ENCODE data around the gene TAB3. TPM values are rescaled to one million over a fixed set of nuclear protein-coding genes. Genes with fewer than 3 reads are reported as not detected.

Gene TAB3, protein sequence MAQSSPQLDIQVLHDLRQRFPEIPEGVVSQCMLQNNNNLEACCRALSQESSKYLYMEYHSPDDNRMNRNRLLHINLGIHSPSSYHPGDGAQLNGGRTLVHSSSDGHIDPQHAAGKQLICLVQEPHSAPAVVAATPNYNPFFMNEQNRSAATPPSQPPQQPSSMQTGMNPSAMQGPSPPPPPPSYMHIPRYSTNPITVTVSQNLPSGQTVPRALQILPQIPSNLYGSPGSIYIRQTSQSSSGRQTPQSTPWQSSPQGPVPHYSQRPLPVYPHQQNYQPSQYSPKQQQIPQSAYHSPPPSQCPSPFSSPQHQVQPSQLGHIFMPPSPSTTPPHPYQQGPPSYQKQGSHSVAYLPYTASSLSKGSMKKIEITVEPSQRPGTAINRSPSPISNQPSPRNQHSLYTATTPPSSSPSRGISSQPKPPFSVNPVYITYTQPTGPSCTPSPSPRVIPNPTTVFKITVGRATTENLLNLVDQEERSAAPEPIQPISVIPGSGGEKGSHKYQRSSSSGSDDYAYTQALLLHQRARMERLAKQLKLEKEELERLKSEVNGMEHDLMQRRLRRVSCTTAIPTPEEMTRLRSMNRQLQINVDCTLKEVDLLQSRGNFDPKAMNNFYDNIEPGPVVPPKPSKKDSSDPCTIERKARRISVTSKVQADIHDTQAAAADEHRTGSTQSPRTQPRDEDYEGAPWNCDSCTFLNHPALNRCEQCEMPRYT
- 7.7 TPM for polyA plus RNA-seq (2013, experiment 1 of 2; ENCODE audit: insufficient read length)
- polyA plus RNA-seq (2013, experiment 2 of 2; ENCODE audit: insufficient read length), result 9.5 TPM

DNA sequence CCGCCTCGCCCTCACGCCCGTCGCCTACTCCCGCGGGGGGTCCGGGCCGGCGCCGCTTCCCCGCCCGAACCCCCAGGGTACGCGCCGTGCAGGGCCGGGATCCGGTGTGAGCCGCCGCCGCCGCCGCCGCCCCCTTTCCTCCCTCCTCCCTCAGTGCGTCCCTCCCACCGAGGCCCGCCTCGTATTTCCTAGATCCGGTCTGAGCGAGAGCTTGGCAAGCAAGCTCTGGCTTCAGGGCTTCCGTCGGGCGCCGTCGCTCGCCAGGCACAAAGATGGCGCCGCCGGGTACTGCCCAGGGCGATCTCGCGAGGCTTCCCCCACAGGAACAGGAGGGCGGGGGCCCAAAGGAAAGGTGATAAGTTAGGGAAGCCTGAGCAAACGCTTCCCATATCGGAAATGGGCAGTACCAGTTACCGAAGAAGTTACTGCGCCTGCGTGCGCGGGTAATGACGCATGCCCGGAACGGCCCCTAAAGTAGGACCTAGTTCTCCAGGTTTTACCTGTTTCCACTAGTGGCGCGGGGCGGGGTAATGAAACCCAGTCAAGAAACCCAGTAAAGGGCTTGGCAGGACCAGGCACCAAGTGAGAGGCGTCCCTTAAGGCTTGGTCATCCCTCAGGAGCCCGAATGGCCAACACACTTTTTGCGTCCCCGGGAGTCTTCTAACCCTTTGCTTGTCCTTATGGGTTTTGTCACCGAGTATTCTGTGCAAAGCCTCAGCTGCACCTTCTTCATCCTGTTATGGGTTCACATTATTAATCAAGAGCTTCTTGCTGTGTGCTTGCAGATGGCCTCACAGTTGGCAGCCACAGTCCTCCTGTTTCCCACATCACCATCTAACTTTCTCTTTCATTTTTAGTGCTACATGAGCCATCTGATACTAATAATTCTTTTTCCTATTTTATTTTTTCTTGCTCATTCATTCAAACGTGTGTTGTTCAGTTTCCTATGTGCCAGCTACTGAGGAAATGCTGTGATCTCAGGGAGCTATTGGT is at the start of gene TAB3:
TAB3 (minus strand) TSS at position 108 of the 994 bp plus-strand sequence. CDS start 29,666 bp downstream, outside the sequence.
- DNase-seq, result peak; percentile 96

DNA sequence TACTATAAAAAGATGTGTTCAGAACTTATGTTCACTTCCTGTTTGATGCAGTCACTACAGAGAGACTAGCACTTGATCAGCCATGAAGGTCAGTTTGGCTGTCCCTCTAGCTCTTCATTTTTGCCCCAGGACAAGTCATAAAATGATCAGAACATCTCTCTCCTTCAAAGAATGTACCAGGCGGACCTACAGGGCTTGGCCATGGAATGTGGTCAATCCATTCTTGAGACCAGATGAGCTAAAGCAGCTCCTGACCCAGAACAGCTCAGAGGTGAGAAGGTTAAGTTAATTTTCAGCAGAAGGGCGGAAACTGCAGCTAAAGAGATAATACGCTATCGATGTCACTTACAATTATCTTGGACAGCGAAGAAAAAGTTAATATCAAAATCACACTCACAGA is 49.2 kb upstream of the TAB3 start:
- no peak for DNase-seq

DNA sequence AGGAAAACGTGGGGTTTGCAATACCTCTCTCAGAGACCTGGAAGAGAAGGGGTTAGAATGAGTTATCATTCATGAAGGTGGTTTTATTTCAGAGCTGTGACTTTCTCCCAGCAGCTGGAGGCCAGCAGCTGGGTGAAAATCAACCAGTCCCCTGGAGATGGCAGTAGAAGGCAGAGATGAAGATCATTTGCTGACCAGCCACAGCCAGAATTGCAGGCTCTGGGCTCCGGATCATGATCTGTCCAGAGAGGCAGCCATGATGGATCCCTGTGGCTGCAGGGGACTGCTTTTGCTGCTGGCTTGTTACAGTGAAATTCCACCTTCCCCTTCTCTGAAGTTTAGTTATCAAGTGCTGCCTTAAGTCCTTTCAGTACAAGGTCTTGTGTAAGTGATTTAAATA is 46.9 kb upstream of the TAB3 start:
- DNase-seq, result no peak

DNA sequence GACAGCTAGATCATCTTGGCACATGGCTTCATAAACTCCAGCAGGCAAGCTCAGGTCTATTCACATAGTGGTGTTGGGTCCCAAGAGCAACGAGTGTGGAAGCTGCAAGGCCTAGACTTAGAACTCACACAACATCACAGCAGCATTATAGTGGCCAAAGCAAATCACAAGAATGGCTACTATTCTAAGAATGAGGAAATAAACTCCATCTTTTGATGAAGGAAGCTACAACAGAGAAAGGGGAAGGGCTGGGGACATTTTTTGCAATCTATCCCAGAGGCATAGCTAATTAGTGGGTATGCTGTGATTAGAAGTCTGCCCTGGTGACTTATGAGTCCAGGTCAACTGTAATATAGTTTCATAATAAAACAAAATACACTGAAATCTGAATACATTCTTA is 42.9 kb upstream of the TAB3 start:
- no peak for DNase-seq

DNA sequence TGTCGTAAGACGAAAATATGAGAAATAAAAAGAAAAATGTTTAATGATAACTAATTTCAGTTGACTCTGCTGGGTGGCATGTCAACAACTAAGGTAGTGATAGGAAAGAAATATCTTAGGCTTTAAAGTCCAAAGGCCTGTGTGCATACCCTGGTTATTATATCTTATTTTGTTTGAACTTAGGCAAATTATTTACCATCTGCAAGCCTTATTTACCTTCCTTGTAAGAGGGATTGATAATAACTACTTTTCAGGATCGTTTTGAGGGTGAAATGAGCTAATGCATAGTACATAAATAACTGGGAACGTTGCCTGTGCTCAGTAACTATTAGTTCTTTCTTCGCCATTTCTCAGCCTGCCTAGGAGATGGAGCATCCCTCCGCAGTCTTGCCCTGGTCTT is 41.6 kb upstream of the TAB3 start:
- DNase-seq, result no peak

DNA sequence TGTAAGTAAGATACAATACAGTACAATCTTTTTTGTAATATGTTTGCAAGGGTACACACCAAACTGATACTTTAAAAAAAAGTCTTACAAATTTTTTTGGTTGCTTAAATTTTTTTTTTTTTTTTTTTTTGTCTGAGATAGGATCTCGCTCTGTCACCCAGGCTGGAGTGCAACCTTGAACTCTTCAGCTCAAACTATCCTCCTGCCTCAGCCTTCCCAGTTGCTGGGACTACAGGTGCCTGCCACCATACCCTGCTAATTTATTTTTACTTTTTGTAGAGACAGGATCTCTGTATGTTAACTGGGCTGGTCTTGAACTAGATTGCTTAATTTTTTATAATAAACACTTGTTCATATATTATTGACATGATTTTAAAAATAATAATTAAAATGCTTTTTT is 41.1 kb upstream of the TAB3 start:
- no peak for DNase-seq

DNA sequence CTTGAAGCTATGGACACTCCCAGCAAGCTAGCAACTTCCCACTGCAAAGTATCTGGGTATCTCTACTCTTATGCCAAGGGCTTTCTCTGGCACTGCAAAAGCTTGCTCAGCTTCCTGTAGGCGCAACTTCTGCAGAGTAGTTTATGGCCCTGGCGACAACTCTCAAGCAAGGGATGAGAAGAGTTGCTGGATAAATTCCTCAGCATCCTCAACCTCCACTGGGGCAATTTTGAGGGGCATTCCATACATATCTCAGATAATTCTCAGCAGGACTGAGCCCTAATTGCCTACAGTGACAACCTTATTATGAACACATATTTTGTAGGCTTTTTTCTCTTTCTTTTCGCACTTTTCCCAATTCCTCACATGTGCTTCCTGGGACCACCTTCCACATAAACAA is 31.2 kb upstream of the TAB3 start:
- DNase-seq, result peak; percentile 27

DNA sequence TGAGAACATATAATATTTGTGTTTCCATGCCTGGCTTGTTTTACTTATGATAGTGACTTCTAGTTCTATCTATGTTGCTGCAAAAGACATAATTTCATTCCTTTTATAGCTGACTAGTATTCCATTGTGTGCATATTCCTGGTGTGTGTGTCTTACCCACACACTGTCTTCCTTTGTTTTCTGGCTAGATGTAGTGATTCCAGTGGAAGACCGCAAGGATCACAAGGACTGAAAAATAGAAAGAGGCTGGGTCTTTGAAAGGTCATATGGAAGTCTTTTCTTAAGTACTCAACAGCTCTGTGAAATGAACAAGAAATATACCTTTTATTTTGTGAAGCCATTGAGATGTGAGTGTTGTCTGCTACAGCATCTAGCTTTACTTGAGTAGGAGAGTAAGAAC is 29.4 kb upstream of the TAB3 start:
- DNase-seq, result no peak

DNA sequence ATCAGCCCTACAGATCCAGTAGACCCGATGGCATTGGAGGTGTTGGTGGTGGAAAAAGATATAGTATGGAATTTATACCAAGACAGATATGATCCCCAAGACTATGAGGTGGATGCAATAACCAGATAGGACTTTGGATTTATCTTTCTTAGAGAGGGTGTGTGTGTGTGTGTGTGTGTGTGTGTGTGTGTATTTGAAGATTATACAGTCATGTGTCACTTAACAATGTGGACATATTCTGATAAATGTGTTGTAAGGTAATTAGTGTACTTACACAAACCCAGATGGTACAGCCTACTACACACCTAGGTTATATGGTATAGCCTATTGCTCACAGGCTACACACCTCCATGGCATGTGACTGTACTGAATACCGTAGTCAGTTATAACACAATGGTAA is 24.4 kb upstream of the TAB3 start:
- DNase-seq, result no peak

DNA sequence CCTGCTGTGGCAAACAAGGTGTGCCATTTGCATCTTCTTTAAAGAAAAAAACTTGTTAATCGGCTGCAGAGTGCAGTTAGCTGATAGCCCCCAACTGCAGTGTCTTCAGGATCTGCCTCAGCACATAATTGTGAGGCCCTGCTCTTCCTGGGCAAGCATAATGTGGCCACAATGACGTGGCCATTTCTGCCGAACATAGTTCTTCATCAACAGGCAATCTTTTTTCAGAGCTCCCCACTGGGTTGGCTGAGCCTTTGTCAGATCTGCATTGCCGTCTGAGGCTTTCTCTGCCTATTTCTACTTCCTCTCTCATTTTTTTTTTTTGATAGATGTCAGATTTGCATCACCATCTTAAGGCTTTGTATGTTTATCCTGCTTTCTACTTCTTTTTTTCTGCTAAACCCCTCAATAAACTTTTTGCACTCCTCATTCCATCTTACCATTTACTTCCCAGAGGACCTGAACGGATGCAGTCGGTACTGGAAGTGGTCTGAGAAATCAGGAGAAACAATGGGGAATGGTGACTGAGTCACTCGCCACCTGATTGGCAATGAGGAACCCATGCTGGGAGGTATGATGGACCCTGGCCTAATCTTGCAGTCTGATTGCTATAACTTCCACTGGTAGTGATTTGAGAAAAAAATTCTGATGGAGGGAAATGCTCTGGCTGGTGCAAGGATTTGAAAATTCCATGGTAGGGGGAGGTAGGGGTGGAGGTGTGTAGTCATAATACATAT is 21.2 kb upstream of the TAB3 start:
- peak; percentile 42 for DNase-seq

DNA sequence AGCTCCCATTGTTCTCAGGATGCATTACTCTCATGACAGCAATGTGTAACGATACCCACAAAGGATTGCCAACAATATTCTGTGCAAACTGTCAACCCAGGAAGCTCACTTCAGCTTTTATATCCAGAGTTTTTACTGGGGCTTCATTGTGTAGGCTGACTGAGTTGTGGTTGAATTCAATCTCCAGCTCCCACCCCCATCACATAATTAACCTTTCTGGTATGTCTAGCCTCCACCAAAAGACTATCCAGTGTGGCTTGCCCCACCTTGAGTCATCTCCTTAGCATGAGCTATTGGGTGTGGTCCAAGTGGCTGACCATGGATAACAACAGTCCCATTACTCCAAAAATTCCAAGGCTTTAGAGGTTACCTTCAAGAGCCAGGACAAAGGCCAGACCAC is 17.7 kb upstream of the TAB3 start:
- DNase-seq, result peak; percentile 54

DNA sequence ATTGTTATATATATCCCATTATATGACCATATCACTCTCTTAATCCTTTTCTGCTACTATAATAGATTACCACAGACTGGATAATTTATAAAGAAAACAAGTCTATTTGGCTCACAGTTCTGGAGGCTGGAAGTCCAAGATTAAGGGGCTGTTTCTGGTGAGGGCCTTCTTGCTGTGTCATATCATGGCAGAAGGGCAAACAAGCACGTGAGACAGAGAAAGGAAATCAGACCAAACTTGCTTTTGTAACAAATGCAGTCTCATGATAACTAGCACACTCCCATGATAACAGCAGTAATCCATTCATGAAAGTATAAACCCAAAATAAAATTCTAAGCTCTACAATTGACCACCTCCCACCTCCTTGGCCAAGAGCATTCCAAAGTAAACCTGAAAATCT is 16.3 kb upstream of the TAB3 start:
- no peak for DNase-seq

DNA sequence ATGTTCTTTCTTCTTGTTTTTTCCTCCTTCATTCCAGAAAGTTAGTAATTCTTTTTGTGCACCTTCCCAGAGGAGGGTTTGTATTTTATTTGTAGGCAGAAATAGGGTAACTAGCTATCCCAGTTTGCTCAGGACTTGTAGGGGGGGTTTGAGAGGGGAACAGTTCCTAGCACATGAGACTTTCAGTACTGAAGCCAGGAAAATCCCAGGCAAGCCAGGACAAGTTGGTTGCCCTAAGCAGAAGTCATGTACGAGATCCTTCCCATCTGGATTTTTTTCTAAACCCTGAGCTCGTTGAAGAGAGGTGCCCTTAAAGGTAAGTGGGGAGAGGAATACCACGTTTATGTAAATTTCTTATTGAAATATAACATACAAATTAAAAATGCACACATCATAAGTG is 15.6 kb upstream of the TAB3 start:
- DNase-seq, result no peak

DNA sequence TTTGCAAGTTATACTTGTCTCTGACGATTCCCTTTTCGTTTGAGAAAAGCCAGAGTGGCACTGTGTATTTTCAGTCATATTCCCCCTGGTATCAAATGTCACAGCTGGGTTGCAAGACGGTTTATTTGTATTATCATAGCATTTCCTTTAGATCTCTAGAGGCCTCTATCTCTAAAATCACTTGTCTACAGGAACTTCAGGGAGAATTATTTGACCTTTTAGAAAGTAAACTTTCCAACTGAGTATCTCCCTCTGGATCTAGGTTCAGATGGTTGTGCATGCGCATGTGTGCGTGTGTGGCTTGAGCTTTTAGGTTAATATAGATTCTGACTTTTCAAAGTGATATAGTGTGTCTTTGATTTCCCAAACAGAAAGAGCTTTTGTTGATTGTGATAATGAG is 15.1 kb upstream of the TAB3 start:
- no peak for DNase-seq

DNA sequence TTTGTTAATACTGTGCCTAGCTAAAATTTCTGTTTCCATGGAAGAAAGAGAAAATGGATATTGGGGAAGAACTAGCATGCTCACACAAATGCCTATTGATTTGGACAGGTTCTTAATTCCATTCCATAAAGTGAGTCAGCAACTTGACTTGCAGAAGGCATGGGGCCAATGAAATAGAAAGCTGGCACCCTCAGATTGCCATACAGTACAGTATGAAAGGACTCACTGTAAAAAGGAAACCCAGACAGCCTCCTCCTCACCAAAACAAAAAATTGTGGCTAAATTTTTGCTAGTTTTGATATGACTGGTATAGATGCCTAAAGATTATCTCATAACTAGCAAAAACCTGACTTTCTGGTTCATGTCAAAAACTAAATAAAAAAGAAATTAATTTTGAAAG is 11.2 kb upstream of the TAB3 start:
- DNase-seq, result no peak

DNA sequence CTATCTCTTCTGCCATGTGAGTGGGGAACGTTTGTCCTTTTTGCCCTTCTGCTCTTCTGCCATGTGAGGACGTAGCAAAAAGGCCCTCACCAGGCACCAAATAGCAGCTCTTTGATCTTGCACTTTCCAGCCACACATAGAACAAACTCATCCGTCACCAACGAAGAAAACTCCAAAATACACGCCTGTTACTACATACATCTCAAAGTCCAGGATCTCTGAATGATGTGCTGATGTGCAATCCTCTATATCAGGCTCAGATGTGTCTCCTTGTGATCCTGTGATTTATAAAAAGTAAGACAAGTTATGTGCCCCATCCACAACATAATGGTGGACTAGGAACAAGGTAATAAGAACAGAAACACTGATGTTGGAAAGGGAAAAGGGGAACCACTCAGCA is 9.8 kb upstream of the TAB3 start:
- DNase-seq, result no peak

DNA sequence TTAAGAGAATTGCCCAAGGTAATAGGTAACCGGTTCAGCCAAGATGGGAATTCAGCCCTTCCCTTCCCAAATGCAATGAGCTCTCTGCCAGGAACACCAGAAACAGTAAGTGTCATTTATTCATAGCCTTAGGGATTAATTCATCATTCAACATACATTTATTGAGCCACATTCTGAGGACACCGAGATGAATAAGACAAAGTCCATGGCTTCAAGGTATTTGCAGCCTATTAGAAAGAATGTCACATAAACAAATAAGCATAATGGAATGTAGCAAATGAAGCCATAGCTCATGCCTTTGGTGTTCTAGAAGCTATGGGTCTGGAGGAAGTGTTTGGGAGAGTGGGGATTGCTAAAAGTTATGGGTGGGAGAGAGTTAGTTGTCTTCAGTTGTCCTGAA is 6.3 kb upstream of the TAB3 start:
- DNase-seq, result no peak

DNA sequence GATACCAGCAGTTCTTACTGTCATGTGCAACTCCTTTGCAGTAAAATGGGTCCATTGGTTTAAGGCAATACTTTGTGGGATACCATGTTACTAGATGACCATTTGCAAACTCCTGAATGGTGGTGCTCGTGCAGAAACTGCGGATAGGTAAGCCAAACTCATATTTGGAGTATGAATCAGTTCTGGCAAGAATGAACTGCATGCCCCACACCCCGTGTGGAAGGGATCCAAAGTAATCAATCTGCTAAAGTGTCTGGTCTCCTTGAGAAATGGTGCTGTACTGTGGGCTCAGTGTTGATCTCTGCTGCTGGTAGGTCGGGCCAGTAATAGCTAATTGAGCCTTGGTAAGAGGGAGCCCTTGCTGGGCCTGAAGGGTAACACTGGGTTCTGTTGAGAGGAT is 4.2 kb upstream of the TAB3 start:
- no peak for DNase-seq

DNA sequence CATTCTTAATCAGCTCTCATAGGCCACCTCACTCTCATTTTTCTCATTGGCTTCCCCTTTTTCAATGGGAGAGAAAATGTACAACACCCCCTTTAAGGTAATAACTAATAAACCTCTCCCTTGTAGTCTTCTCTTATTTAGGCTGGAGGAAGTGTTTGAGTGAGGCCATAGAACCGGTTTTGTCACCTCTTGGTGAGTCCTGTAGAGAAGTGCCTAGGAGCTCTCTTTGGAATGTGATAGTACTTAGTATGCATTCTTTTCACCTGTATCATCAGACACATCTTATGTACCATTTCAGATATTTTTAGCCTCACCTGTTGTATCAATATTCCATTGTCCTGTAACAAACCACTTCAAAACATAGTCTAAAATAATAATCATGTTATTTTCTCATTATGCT is 3.5 kb upstream of the TAB3 start:
- no peak for DNase-seq

DNA sequence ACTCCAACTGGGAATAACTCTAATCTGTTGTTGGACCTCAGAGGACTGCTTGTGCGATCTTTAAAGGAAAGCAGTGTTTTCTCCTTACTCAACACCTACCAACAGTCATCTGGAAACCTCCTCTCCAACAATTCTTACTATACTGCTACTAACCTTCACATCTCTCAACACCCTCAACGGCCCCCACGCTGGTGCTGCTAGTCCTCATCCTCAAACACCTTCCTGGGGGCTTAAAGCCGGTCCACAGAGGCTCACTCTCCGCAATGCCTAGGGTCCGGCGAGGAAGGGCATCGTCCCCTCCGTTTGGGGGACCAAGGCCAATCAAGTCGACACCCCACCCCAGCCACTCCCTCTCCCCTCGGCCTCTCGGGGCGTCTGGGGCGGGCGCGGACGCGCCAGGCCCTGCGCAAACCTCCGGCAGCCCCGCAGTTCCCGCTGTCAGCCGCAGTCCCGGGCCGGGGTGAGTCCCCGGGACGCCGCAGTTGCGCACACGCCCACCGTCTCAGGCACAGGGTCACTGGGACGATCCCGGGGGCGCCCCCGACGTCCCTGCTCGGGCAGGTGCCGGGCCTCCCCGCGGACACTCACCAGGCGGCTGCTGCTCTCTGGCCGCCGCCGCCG is 418 bp downstream of the TAB3 start:
- peak; percentile 0 for DNase-seq

DNA sequence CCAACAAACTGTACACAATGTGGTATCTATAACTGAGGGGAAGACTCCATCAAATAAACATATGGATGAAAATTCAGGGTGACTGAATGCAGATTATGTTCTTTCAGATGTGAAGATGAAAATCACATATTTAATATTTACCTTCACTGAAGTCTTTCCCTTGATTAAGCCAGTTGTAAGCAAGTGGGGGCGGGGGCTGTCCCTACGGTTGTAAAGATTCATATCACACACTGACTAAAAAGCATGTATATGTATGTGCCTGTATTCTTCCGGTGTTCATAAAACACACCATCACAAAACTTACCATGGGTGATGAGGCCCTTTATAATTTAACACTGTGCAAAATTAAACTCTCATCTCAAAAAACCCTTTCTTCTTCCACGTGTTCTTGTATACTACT is 1.3 kb downstream of the TAB3 start:
- no peak for DNase-seq

DNA sequence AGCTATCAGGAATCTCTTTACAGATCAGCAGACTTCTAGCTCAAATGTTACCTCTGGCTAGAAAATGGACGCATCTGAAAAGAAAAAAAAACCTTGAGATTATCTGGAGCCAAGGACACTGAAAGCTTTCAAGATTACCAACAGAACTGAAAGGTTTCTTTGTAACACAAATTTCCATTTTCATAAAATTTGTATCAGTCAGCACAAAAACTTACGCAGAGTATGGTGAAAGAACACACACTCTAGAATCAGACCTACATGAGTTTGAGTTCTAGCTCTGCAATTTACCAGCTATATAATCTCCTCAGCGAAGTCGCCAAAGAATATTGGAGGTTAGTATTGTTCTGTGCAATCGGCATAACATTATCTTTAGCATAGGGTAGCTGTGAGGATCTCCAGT is 1.8 kb downstream of the TAB3 start:
- DNase-seq, result no peak
